ENCODE data around the gene XXYLT1.

The XXYLT1 gene

DNA sequence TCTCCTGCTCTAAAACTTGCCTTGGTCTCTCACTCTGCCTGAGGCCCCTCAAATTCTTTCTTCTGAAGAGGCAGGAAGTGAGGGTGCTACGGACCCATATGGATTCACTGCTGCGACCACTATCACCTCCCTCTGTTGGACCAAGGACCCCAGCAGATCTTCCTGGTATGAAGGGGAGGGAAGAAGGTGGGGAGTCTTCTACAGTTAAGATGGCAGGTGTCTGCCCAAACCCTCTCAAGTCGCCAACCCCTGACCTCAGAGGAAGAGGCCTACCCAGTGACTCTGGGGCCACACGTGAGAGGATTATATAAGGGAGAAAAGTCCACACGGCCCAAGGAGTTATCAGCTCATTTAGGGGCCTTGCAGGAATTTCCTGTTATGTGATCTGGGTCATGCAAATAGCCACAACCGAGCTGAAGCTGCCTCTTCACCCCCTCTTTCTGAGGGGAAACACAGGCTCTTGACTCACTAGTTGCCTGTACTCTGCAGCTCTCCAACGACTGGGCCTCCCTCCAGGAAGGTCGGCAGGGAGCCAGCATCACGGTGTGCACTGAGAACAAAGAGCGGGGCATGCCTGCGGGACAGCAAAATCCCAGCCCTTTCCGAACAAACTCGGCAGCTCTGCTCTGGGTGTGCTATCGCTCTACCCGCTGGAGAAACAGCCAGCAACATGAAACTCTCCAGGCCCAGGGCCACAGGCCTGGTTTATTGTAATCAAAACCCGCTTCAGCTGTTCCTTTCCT is 116.0 kb downstream of the XXYLT1 start:
- H3K4me1 Mint-ChIP-seq = peaks cover 30% of the 10 kb centered on the region
- no peaks in the 10 kb centered on the region for H3K36me3 Mint-ChIP-seq

DNA sequence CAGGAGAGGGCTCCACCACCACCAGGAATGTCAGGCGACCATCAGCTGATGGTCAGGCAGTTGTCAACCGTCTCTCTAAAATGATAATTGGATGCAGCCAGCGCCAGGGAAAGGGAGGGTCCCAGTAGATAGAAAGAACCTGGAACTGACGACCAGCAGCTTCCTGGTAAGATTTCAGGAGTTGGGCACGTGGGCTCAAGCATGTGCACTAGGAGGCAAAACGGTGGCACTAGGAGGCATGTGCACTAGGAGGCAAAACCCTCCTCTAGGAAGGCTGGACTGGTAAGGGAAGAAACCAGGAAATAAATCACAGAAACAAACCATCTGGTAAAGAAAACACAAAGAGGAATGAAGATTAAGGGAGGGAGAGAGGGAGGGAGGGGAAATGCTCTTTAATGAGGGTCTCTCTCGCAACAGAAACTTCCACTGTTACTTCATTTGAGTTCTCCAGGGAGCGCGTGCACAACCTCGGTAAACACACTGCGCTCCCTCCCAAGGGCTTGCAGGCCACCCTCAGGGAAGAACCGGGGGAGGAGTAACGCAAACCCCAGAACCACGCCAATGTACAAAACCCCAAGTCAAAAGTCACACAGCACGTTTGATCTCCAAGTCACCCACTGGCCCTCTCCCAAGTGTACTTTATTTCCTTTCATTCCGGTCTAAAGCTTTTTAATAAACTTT is 116.7 kb downstream of the XXYLT1 start:
- Mint-ChIP-seq H3K4me3 (no peak overlapping the region), H3K9me3 (no peaks in the 10 kb centered on the region)

More for the DNA sequence above, 116.0 kb downstream of the XXYLT1 start:
- H3K9me3 Mint-ChIP-seq = no peaks in the 10 kb centered on the region
- no peak overlapping the region for H3K27ac Mint-ChIP-seq
- H3K27me3 Mint-ChIP-seq = peaks cover 2% of the 10 kb centered on the region
- H3K4me3 Mint-ChIP-seq = no peak overlapping the region

DNA sequence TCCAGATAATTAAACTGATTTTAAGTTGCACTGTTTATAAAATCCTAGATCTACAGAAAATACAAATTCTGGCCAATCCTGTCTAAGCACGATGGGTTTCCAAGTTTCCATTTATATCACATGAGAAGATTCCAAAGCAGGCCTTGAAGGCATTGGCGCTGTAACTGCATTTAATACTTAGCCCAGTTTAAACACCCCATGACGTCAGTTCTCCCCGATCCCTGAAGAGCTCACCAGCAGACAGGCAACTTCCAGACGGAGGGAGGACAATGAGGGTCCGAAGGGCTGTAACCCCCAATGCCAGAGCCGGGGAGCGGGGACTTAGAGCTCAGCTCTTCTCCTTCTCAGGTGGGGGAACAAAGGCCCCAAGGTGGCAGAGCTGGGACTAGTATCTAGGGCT is 117.3 kb downstream of the XXYLT1 start:
- Mint-ChIP-seq H3K27ac (no peak overlapping the region), H3K36me3 (no peaks in the 10 kb centered on the region), H3K9me3 (no peaks in the 10 kb centered on the region), H3K4me1 (peaks cover 37% of the 10 kb centered on the region), H3K4me3 (no peak overlapping the region), H3K27me3 (peaks cover 2% of the 10 kb centered on the region)

More for the DNA sequence above, 116.7 kb downstream of the XXYLT1 start:
- no peak overlapping the region for H3K27ac Mint-ChIP-seq
- no peaks in the 10 kb centered on the region for H3K36me3 Mint-ChIP-seq
- H3K4me1 Mint-ChIP-seq = peaks cover 34% of the 10 kb centered on the region
- peaks cover 2% of the 10 kb centered on the region for H3K27me3 Mint-ChIP-seq

DNA sequence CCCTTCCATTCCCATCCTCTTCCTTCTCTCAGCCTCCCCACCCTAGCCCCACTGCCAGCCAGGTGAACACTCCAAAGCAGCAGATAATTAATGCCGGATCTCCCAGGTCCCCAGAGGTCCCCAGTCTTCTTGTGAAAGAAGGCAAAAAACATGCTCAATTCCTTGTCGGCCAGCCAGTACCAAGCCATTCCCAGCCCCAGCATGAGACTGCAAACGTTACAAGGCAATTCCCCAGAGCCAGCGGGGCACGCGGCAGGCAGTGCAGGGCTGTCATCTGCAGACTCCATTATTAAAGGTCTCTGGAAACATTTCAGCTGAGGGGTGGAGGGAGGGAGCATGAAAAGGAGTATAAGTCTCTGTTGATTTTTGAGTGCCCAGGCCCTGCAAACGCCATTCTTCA is 117.8 kb downstream of the XXYLT1 start:
- H3K36me3 Mint-ChIP-seq = no peaks in the 10 kb centered on the region
- no peaks in the 10 kb centered on the region for H3K9me3 Mint-ChIP-seq
- peaks cover 42% of the 10 kb centered on the region for H3K4me1 Mint-ChIP-seq
- peaks cover 2% of the 10 kb centered on the region for H3K27me3 Mint-ChIP-seq
- no peak overlapping the region for H3K27ac Mint-ChIP-seq
- no peak overlapping the region for H3K4me3 Mint-ChIP-seq

DNA sequence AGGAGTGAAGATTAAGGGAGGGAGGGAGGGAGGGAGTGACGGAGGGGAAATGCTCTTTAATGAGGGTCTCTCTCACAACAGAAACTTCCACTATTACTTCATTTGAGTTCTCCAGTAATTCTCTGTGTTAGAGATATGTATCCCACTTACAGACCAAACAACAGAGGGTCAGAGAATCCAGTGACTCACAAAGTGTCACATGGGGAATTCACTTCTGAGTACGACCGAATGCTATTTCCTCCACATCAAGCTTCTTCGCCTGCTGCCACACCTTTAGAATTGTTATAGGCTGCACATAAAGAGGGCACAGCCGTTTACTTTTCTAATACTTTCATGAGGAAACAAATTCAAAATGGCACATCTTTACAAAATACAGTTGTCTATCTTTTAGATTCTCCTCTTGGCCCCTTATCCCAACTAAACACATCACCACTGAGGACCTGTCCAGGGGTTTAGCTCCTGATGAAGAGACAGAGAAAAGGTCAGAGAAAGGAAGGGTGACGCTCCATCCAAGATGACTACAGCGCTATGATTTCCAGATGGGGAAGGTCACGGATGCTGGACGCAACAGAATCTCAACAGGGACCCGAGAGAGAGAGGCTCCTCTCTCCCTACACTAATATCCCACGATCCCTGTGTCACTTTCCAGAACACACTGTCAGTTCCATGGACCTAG is 119.0 kb downstream of the XXYLT1 start:
- no peak overlapping the region for H3K4me3 Mint-ChIP-seq
- H3K27me3 Mint-ChIP-seq = peaks cover 2% of the 10 kb centered on the region
- H3K27ac Mint-ChIP-seq = no peak overlapping the region
- H3K36me3 Mint-ChIP-seq = no peaks in the 10 kb centered on the region
- H3K9me3 Mint-ChIP-seq = no peaks in the 10 kb centered on the region
- H3K4me1 Mint-ChIP-seq = peaks cover 44% of the 10 kb centered on the region

DNA sequence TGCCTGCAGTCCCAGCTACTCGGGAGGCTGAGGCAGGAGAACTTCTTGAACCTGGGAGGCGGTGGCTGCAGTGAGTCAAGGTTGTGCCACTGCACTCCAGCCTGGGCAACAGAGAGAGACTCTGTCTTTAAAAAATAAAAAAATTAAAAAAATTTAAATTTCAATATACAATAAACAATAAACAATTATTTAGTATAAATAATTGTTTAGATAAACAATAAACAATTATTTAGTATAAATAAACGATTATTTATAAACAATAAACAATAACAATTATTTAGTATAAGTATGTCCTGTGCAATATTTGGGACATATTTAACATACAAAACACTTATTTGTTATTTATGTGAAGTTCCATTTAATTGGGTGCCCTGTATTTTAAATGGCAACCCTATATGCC is 119.6 kb downstream of the XXYLT1 start:
- Mint-ChIP-seq H3K36me3 (no peaks in the 10 kb centered on the region), H3K27me3 (peaks cover 2% of the 10 kb centered on the region), H3K9me3 (no peaks in the 10 kb centered on the region), H3K27ac (no peak overlapping the region), H3K4me3 (no peak overlapping the region), H3K4me1 (peaks cover 44% of the 10 kb centered on the region)

DNA sequence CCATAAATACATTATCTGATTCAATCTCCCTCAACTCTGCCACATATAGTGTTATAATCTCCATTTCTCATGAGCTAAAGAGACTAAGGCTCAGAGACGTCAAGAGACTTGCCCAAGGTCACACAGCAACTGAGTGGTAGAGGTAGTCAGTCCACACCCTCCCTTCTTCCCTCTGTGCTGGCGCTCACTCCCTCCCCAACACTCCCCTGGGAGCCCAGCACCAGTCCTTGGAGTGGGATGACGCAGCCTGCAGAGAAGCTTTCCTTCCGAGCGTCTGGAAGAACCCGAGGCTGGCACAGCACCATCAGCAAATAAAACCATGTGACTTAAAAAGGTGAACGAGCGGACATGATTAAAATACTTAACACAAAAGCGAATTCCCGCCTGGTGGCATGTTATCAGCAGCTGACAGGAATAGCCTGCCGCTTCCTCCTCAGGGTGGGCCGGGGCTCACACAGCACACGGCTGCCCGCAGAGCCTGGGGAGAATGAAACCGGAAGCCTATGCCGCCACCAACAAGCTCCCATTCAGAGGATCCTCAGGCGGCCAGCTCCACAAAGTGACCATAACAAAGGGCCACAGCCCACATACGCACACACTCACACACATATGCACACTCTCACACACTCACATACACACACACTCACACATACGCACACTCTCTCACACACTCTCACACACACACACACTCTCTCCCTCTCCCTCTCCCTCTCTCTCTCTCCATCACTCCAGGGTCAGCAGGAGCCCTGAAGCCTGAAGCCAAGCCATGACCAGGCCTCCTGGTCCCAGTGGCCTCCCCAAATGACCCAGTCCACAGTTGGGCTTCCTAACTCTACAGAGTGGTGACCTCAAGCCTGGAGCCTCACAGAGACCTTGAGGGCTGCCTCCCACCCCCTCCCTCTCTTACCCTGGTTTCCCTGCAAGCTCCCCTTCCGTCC is 120.5 kb downstream of the XXYLT1 start:
- peaks cover 2% of the 10 kb centered on the region for H3K27me3 Mint-ChIP-seq
- H3K36me3 Mint-ChIP-seq = no peaks in the 10 kb centered on the region
- peaks cover 44% of the 10 kb centered on the region for H3K4me1 Mint-ChIP-seq
- H3K9me3 Mint-ChIP-seq = no peaks in the 10 kb centered on the region
- peak overlapping the region; percentile 86 for H3K27ac Mint-ChIP-seq
- H3K4me3 Mint-ChIP-seq = peak overlapping the region; percentile 70

DNA sequence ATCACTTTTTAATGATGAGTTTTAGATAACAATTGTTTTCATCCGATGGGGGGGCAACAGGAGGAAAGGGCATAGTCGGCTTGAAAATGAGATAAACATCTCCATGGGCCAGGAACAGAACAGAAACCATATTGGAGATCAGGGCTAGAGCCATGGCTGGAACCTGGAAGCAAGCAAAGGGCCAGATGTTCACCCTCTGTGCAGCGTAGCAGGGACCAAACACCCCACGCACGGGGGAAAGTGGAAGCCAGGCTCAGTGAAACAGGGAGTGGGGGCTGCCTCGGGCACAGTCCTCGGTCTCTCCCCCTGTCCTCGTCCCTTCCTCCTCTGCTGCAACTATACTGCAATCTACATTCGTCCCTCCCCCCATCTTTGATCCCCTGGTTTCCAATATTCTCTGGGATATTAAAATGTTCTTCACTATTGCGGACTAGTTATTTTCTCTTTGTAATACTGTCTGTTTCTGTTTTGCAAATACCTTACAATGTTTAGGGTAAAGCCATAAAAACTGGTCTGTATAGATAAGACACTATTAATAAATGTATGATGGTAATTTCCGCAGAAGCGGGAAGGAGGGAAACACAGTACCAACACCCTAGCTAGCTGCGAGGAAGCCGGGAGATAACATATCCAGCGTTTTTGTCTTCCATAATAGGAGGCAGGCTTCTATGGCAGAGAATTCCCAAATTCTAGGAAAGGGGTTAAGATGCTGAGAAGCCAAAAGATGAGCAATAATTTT is 121.5 kb downstream of the XXYLT1 start:
- H3K27me3 Mint-ChIP-seq = peaks cover 2% of the 10 kb centered on the region
- no peaks in the 10 kb centered on the region for H3K36me3 Mint-ChIP-seq
- peak overlapping the region; percentile 3 for H3K4me3 Mint-ChIP-seq
- no peaks in the 10 kb centered on the region for H3K9me3 Mint-ChIP-seq
- H3K27ac Mint-ChIP-seq = no peak overlapping the region
- peaks cover 40% of the 10 kb centered on the region for H3K4me1 Mint-ChIP-seq

DNA sequence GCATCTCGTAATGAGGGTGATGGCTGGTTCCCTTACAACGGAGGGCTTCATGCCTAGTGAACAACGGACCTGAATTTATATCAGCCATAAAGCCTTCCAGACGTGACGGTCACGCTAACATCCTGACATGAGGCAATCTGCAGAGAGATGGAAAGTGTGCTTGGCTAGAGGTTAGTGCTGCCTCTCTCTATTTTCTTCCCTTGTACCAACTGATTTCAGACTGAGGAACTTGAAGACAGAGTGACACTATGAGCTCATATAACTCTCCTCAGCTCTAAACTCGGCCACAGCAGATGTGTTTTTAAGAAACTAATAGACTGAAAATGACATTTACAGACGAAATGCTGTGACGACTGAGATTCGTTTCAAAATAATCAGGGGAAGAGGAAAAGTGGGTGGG is 122.4 kb downstream of the XXYLT1 start:
- H3K27me3 Mint-ChIP-seq = peaks cover 2% of the 10 kb centered on the region
- H3K27ac Mint-ChIP-seq = no peak overlapping the region
- H3K4me3 Mint-ChIP-seq = peak overlapping the region; percentile 88
- H3K9me3 Mint-ChIP-seq = no peaks in the 10 kb centered on the region
- H3K4me1 Mint-ChIP-seq = peaks cover 32% of the 10 kb centered on the region
- H3K36me3 Mint-ChIP-seq = peaks cover under 1% of the 10 kb centered on the region

DNA sequence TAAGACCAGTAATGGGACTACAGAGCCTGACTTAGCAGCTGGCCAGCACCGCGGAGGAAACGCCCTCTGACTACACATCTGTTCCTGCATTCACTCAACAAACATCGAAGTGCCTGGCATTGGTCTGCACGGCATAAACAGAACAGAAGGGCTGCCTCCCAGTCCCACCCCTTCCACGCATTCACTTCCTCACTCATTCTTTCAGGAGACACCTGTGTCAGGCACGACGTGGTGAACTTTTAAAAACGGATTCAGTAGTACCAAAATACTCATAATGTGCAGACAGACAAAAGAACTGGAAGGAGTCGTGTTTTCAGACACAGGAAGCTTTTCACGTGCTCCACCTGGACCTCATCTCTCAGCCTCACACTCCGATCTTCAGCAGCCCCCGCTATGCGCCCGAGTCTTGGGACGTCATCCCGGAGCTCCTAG is 123.3 kb downstream of the XXYLT1 start:
- Mint-ChIP-seq H3K9me3 (no peaks in the 10 kb centered on the region), H3K36me3 (peaks cover 2% of the 10 kb centered on the region), H3K4me3 (peak overlapping the region; percentile 88), H3K27me3 (peaks cover 2% of the 10 kb centered on the region), H3K4me1 (peaks cover 32% of the 10 kb centered on the region), H3K27ac (no peak overlapping the region)

DNA sequence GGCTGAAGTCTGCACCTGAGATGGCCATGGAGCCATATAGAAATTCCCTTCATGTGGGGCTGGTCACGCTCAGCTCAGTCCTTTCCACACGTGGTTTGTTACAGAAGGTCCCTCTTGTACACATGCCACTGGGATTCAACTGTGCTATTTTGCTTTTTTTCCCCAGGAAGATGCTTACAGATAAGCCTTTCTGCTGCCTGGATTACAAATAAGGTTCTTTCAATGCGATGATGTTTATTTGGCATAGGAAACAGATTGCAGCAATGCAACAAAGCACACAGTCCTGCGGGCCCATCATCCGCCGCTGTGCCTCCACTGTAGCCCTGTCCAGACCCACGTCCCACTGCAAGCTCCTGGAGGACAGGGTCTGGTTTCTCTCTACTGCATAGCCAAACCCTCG is 124.8 kb downstream of the XXYLT1 start:
- H3K4me1 Mint-ChIP-seq = peaks cover 32% of the 10 kb centered on the region
- no peak overlapping the region for H3K4me3 Mint-ChIP-seq
- H3K27me3 Mint-ChIP-seq = peaks cover 2% of the 10 kb centered on the region
- peaks cover 9% of the 10 kb centered on the region for H3K36me3 Mint-ChIP-seq
- H3K9me3 Mint-ChIP-seq = peaks cover 7% of the 10 kb centered on the region
- no peak overlapping the region for H3K27ac Mint-ChIP-seq

DNA sequence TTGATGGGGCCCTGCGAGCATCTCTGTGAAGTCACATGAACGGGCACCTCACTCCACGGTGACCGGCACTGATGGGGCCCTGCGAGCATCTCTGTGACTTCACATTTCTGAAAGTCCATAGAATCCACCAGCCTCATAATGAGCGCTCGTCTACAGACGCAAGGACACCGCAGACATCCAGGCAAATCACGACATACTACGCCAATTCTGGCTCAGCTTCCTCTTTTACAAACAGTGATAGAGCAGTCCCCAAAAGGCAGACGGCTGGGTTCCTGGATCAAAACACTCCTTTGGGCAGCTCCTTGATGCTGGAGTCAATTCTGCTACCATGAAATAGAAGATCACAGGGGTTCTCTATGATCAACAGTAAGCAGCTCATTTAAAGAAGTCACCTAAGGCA is 125.4 kb downstream of the XXYLT1 start:
- H3K4me1 Mint-ChIP-seq = peaks cover 26% of the 10 kb centered on the region
- peaks cover 13% of the 10 kb centered on the region for H3K36me3 Mint-ChIP-seq
- peaks cover 7% of the 10 kb centered on the region for H3K9me3 Mint-ChIP-seq
- peaks cover 2% of the 10 kb centered on the region for H3K27me3 Mint-ChIP-seq
- H3K4me3 Mint-ChIP-seq = no peak overlapping the region
- no peak overlapping the region for H3K27ac Mint-ChIP-seq

DNA sequence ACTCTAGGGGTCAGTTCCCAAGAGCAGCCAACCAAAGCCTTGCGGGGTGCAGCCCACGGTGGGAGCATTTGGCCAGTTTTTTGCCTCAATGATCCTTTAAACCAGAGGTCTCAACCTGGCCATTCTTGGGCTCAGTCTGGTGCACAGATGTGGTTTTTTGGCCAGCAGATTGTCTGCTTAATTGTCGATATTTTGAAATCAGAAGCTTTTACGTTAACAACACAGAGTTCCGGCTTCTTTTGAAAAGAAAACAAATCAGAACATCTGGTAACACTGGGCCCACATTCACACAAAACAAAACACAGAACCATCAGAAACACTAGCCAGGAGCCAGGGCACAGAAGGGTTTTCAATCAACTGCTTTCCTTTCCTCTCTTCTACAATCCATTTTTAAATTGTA is 127.7 kb downstream of the XXYLT1 start:
- Mint-ChIP-seq H3K36me3 (peaks cover 17% of the 10 kb centered on the region), H3K9me3 (peaks cover 12% of the 10 kb centered on the region), H3K27me3 (no peaks in the 10 kb centered on the region), H3K27ac (no peak overlapping the region), H3K4me3 (no peak overlapping the region), H3K4me1 (peaks cover 8% of the 10 kb centered on the region)

DNA sequence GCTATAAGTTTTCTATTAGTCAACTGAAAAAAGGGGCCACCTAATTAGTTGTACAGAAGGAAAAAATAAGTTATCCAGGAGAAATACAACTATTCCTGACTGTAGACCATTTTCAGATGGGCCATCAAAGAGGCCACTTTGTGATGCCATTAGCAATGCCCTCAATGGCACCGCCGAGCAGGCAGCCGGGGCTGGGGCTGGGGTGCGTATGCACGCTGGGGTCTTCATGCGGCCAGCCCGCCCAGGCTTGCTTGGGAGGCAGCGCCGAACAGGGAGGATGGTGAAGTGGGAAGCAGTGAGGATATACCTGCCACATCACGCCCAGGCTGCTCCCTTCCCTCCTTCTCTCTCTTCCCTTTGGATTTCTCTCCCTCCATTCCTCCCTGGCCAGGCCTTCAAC is 128.4 kb downstream of the XXYLT1 start:
- Mint-ChIP-seq H3K27me3 (no peaks in the 10 kb centered on the region), H3K4me3 (no peak overlapping the region), H3K9me3 (peaks cover 12% of the 10 kb centered on the region), H3K4me1 (peaks cover 1% of the 10 kb centered on the region), H3K36me3 (peaks cover 17% of the 10 kb centered on the region), H3K27ac (no peak overlapping the region)

Data from activated naive CD4-positive, alpha-beta T cell treated with anti-CD3 and anti-CD28 coated beads, Interleukin-2, amount 50 U/mL, for 24 hours (primary cell).